HG03175 (cell line): ENCODE data around the gene SPNS3.

Experiments
- ATAC-seq: cut with Tn5 transposase; IDR thresholded peaks from one replicate; pipeline ENCODE4 v1.9.1; 2021; ENCODE audit warnings: mild to moderate bottlenecking, moderate library complexity; ENCODE audit not compliant: unreplicated experiment

SPNS3 gene

GRCh38 chr17:4465786-4466185 is 32.0 kb downstream of the SPNS3 start:
- ATAC-seq = no peak

GRCh38 chr17:4467287-4467686 is 33.5 kb downstream of the SPNS3 start:
- ATAC-seq = no peak

GRCh38 chr17:4469552-4469951 is 35.8 kb downstream of the SPNS3 start:
- no peak for ATAC-seq

DNA sequence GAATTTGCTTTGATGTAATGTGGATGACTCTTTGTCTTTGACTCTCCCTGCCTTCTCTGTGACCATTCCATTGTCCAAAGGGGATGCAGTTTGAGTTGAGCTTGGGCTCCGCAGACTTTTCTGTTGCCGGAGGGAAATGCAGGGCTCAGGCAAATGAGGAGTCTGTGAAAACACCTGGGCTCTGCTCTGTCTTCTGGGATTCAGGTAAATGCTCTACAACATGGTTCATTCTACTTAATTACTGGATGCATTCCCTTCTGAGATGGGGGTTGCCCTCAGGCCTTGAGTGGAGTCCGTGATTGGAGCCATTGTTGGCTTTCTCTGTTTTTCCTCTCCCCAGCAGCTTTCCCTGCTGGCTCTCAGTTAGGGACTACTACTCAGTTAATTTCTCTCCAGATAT is 38.5 kb downstream of the SPNS3 start:
- no peak for ATAC-seq

DNA sequence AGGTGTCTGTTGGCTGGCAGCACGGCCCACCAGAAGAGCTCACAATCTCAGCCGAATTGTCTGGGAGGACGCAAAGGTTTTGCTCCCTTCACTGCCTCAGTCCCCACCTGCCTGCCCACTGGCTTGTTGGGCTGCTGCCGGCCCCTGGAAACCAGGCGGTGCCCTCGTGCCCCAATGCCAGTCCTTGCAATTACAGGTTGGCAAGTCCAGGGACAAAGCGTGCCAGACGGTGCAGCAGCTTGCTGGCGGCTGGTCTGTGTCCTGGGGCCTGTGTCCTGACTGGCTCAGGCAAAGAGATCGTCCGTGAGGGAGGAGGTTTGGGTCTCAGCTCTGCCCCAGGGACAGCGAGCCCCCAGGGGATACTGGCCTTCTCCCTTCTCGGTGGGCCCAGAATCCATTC is 40.4 kb downstream of the SPNS3 start:
- ATAC-seq = no peak

DNA sequence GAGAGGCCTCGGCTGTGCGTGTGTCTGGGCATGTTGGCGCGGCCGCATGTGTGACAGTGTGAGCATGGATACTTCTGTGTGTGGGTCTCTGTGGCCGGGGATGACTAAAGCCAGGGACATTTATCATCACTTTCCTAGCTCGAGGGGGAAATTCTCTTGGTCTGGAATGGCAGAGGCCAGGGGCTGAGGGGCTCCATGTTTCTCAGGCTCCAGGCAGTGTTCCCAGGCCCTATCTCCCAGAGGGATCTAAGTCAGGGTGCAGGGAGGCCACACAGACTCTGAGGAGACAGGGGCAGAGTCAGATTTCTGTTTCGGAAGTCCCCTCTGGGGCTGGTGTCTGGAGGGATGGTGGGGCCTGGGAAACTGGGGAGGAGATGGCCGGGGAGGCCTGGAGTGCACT is 41.3 kb downstream of the SPNS3 start:
- ATAC-seq = no peak

DNA sequence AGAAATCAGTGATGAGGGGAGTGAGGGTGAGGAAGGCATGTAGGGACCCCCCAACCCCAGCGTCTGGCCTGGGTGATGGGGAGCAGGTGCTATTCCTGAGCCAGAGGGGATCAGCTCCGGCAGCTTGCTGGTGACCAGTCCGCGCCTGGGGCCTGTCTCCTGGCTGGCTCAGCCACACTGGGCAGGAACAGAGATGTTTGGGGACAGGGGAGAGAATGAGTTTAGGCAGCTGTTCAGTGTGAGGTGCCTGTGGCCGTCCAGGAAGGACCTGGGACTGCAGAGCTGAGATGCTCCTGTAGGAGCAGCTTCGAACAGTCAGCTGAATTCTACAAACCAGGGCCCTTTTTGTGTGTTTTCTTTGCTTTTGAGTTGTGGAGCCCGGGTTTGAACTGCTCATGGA is 41.7 kb downstream of the SPNS3 start:
- no peak for ATAC-seq

- no peak for ATAC-seq
These were observed 42.3 kb downstream of the SPNS3 start for GRCh38 chr17:4476017-4476416.

- no peak for ATAC-seq
These were observed 42.9 kb downstream of the SPNS3 start for GRCh38 chr17:4476511-4477070.

DNA sequence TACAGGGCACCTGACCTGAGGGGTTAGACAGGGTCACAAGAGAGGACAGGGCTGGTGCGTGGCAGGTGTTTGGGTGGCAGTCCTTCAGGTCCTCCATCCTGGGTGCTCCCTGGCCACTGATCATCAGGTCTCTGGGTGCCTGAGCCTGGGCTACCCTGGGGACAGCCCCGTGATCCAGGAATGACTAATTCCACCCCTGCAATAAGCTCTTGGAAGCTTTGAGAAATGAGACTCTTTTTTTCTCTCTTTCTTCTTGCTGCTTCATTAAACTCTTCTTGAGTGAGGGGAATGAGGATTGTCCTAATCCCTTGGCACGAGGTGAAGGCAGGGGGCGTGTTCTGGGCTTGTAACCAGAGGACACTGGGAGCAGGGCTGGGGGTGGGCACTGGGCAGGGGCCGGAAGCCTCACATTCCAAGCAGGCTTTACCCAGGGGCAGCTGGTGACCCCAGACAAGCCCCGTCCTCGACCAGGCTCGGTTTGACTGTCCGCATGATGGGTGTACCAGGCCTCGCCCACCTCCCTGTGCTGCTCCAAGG is 43.6 kb downstream of the SPNS3 start:
- ATAC-seq = no peak

GRCh38 chr17:4478318-4478830 is 44.6 kb downstream of the SPNS3 start:
- ATAC-seq = no peak

DNA sequence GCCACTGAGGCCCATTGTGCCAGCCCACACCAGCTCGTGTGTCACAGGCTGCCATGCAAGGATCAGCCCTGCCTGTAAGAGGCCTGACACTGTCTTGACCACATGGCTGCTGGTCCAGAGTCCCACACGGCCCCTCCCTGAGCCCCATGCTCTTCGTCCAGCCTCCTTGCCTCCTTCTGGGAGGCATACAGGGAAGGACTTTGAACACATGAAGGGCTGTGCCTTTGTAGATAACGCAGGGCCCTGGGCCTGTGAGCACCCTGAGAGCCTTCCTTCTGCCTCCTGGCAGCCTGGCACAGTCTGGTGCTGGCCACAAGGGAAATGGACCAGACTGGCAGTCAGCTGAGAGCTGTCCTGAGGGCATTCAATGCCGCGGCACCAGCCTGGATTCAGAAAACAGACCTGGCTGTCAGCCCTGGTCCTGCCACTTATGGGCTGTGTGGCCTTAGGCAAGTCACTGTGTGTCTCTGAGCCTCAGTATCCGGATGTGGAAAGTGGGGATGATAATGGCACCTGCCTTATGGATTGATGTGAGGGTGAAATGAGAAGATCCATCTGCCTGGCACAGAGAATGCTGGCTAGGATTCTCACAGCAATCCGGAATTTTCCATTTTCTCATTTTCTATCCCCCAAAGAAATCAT is 45.7 kb downstream of the SPNS3 start:
- ATAC-seq = no peak

- ATAC-seq = no peak
These were observed 46.4 kb downstream of the SPNS3 start for GRCh38 chr17:4479982-4480751.

DNA sequence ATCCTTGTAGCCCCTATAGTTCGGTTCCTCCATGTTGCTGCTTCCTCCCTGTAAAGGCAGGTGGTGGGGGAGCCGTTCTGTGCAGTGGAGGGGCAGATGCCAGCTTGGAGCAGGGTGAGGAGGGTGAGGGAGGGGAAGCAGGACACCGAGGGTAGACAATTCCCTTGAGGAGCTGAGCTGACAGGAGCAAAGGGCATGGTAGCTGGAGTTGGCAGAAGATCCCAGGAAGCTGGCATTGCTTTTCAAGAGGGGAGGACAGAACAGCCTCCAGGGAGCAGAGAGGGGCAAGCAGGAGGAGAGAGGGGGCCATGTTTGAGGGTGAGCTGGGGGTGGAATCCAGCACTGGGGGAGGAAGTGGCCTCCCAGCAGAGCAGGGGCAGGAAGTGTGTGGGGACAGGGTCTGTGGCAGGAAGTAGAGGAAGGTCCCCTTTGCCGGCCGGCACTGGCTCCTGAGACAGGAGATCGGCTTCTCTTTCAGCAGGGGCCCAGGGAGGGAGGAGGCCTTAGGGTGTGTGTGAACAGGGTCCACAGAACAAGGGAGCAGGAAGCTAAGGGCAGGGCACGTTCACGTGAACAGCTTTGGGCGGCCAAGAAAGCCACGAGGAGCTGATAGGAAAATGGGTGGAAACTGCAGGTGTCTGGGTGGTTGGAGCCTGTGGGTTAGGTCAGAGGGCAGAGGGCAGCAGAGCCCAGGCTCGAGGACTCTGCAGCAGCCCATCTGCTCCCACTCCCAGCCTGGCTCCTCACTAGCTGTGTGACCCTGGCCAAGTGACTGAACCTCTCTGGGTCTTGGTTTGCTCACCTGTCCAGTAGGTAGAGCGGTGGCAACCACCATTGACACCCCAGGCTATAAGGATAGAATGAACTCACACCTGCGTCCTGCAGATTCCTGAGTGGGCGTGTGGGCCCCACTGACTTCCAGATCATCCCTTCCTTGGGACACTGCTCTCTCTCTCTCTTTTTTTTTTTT is 47.5 kb downstream of the SPNS3 start:
- no peak for ATAC-seq

DNA sequence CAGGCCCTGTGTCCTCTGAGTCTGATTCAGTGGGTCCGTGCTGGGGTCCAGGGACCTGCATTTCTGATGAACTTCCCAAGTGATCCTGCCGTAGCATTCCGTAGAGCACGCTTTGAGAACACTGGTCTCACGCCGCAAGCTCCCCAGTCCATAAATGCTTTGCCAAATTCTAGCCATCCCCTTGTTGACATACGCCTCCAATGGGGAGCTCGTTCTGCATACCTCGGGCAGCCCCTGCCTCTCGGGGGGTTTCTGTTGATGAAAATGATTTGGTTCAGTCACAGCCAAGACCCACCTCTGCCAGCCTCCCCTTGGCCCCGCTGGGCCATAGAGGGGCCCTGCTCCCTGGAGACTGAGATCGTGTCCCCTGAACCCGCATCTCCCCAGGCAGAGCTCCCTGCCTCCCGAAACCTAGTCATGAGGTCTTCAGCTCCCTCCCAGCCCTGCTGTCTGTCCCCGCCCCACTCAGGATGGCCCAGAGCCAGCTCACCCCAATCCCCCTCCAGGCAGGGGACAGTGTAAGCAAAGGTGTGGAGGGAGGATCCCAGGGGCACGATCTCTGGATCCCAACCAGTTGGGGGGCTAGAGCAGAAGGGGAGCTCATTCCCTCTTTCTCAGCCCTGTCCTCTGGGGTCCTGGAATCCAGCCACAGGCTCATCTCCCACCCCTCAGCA is 48.7 kb downstream of the SPNS3 start:
- no peak for ATAC-seq

- ATAC-seq = no peak
These were observed 49.5 kb downstream of the SPNS3 start for GRCh38 chr17:4483012-4483840.

DNA sequence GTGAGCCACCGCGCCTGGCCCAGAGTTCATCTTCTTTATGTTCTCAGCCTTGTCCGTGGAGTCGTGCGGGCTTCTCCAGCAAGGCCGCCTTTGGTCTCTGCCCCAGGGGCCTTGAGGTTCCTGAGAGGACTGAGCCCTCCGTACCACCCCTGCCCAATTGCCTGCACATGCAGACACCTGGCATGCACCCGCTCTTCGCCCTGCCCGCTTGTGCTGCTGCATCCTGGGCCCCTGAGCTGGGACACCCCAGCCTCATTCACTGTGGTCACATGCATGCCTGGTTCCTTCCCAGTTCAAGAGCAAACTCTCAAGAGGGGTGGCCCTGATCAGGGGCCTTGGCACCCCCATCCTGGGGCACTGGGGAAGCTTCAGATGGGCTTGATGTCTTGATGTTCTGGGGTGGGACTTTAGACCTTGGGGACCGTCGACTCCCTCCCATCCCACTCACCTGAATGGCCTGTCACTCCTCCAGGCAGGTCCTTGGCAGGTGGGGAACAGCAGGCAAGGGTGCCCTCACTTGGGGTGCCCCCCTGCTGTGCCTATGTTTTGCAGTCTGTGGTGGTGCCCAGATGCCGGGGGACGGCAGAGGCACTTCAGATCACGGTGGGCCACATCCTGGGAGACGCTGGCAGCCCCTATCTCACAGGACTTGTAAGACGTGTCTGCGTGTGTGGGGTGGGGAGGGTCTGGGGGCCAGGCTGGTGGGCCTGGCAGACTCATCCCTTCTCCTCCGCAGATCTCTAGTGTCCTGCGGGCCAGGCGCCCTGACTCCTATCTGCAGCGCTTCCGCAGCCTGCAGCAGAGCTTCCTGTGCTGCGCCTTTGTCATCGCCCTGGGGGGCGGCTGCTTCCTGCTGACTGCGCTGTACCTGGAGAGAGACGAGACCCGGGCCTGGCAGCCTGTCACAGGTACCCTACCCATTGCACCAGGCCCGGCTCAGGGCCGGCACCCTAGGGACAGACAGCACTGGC is 52.2 kb downstream of the SPNS3 start:
- no peak for ATAC-seq

- no peak for ATAC-seq
These were observed 53.6 kb downstream of the SPNS3 start for GRCh38 chr17:4487296-4487695.
